ENCODE results near the gene DCAF5. TPM values are rescaled to one million over a fixed set of nuclear protein-coding genes. Genes with fewer than 3 reads are reported as not detected.
A peak's percentile ranks its signal among the peaks of the same experiment; 100 is the strongest.

Gene DCAF5
- total RNA-seq, 4 donors from 2014 or later, result 42.2 to 53.7 (median 51.1) TPM

GRCh38 chr14:69055125-69055524 lies 97.8 kb downstream of the DCAF5 start:
- Histone ChIP-seq H3K27me3 (no peaks in the 10 kb centered on the region), H3K36me3 (peaks cover 0 to 61% (median 8%) of the 10 kb centered on the region in 3 donors), H3K27ac (no peak overlapping the region), H3K4me3 (no peak overlapping the region), H3K4me1 (peaks cover 0 to 29% (median 8%) of the 10 kb centered on the region in 4 donors), H3K9me3 (no peaks in the 10 kb centered on the region)
- TF ChIP-seq EP300 (IDR thresholded peaks at IDR 0.05) (no peak), POLR2A (IDR thresholded peaks at IDR 0.05) (no peak)
- TF ChIP-seq, protein P1, sequence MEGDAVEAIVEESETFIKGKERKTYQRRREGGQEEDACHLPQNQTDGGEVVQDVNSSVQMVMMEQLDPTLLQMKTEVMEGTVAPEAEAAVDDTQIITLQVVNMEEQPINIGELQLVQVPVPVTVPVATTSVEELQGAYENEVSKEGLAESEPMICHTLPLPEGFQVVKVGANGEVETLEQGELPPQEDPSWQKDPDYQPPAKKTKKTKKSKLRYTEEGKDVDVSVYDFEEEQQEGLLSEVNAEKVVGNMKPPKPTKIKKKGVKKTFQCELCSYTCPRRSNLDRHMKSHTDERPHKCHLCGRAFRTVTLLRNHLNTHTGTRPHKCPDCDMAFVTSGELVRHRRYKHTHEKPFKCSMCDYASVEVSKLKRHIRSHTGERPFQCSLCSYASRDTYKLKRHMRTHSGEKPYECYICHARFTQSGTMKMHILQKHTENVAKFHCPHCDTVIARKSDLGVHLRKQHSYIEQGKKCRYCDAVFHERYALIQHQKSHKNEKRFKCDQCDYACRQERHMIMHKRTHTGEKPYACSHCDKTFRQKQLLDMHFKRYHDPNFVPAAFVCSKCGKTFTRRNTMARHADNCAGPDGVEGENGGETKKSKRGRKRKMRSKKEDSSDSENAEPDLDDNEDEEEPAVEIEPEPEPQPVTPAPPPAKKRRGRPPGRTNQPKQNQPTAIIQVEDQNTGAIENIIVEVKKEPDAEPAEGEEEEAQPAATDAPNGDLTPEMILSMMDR (IDR thresholded peaks at IDR 0.05), result no peak
- WGBS, 2 donors, result 92 to 97% methylated on average over 21 of the region's 21 CpGs
- DNase-seq (ENCODE audit: low spot score in 2 of 2), result no peak

DNA sequence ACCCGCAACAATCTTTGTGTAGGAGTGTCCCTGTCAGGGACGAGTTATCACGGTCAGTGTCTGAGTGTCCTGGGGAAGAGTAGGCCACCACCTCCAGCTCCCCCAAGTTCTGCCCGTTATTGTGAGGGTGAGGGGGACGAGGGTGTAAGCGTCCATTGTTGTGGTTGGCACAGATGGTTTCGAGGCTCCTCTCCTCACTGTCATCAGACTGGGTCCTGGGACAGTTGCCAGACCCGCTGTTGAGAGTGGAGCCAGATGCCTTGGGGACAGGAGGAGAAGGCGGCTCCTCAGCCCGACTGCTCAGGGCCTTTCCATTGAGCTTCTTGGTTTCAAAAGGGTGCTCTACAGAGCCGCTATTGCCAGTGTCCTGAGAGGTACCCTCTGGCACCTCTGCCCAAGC lies 98.9 kb downstream of the DCAF5 start:
- no peaks in the 10 kb centered on the region for H3K9me3 ChIP-seq
- TF ChIP-seq POLR2A (IDR thresholded peaks at IDR 0.05), result no peak
- H3K4me1 ChIP-seq, result peaks cover 0 to 39% (median 16%) of the 10 kb centered on the region in 4 donors
- DNase-seq (ENCODE audit: low spot score in 2 of 2), result no peak
- 90 to 96% methylated on average over 11 of the region's 11 CpGs for WGBS, 2 donors
- no peak overlapping the region for H3K4me3 ChIP-seq
- H3K27me3 ChIP-seq, result no peaks in the 10 kb centered on the region
- H3K27ac ChIP-seq, result no peak overlapping the region
- peaks cover 0 to 50% (median 8%) of the 10 kb centered on the region in 3 donors for H3K36me3 ChIP-seq

GRCh38 chr14:69052181-69052601 lies 100.7 kb downstream of the DCAF5 start:
- Histone ChIP-seq H3K4me3 (no peak overlapping the region), H3K36me3 (peaks cover 0 to 41% (median 8%) of the 10 kb centered on the region in 3 donors), H3K27ac (peak overlapping the region in 2 of 4 donors; percentile 84 to 87), H3K4me1 (peaks cover 0 to 57% (median 21%) of the 10 kb centered on the region in 4 donors), H3K27me3 (no peaks in the 10 kb centered on the region), H3K9me3 (no peaks in the 10 kb centered on the region)
- DNase-seq (ENCODE audit: low spot score in 2 of 2), result no peak
- TF ChIP-seq POLR2A (IDR thresholded peaks at IDR 0.05), result no peak
- no peak for TF ChIP-seq EP300 (IDR thresholded peaks at IDR 0.05)
- TF ChIP-seq, protein P1 (IDR thresholded peaks at IDR 0.05), result no peak
- WGBS, 2 donors, result 71 to 73% methylated on average over 4 of the region's 4 CpGs

- Histone ChIP-seq H3K4me3 (no peak overlapping the region), H3K9me3 (no peaks in the 10 kb centered on the region), H3K27me3 (no peaks in the 10 kb centered on the region), H3K36me3 (peaks cover 0 to 28% (median 8%) of the 10 kb centered on the region in 3 donors), H3K4me1 (peaks cover 0 to 74% (median 34%) of the 10 kb centered on the region in 4 donors), H3K27ac (peak overlapping the region in 3 of 4 donors; percentile 46 to 87 (median 84))
- no peak for DNase-seq (ENCODE audit: low spot score in 2 of 2)
- 56 to 57% methylated on average over 6 of the region's 6 CpGs for WGBS, 2 donors
- TF ChIP-seq POLR2A (IDR thresholded peaks at IDR 0.05) (no peak), EP300 (IDR thresholded peaks at IDR 0.05) (no peak)
- TF ChIP-seq, protein P1 (IDR thresholded peaks at IDR 0.05), result no peak
Observed at GRCh38 chr14:69050240-69051184, 102.4 kb downstream of the DCAF5 start.

DNA sequence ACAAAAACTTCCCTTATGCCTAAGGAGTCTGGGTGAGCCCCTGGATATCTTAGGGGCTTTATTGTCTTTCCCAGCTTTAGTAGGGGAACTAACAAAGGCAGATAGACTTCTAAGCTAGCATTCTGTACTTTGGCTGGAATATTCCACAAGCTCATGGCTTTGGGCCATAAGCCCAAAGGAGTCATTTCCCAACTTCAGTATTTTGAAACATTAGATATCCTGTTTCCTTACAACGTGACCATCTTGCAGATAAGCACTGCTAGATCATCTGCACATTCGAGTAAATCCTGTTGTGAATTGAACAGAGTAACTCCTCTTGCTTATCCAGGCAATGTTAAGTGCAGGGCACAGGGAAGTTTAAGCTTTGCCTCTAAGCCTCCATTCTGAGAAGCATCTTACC lies 103.2 kb downstream of the DCAF5 start:
- Histone ChIP-seq H3K27ac (peak overlapping the region in 2 of 4 donors; percentile 84 to 87), H3K36me3 (peaks cover 0 to 20% (median 5%) of the 10 kb centered on the region in 3 donors), H3K4me1 (peaks cover 0 to 82% (median 41%) of the 10 kb centered on the region in 4 donors), H3K4me3 (no peak overlapping the region), H3K9me3 (no peaks in the 10 kb centered on the region), H3K27me3 (no peaks in the 10 kb centered on the region)
- TF ChIP-seq, protein P1 (IDR thresholded peaks at IDR 0.05), result no peak
- TF ChIP-seq POLR2A (IDR thresholded peaks at IDR 0.05) (no peak), EP300 (IDR thresholded peaks at IDR 0.05) (peak; percentile 86 to 93)
- DNase-seq (ENCODE audit: low spot score in 2 of 2), result peak in 1 of 2 donors; percentile 79
- WGBS, 2 donors, result 23 to 32% methylated on average over 2 of the region's 2 CpGs

Data from tibial nerve (tissue), 4 donors.